GM12878 (cell line): ENCODE data around the gene LCP1. TPM values are rescaled to one million over a fixed set of nuclear protein-coding genes. Genes with fewer than 3 reads are reported as not detected.

ENCODE experiments used
- ATAC-seq: fragments of 200-7000 bp; cut with Tn5 transposase; 3 replicates; pipeline ENCODE4 v1.9.1; 2020; ENCODE audit warnings: mild to moderate bottlenecking, moderate library complexity
- BruUV-seq: library from RNA; stranded (reverse); fragments of 400-500 nt; replicated peaks from 2 replicates; lab custom pipeline; 2021; lab: Mats Ljungman, UMichigan
- CTCF ChIA-PET: fragments of 300-600 bp; sonication (Branson Sonifier 250); formaldehyde crosslinking; extraction: SDS; loops from one replicate; lab custom pipeline; 2021; ENCODE audit warnings: inconsistent platforms; lab: Yijun Ruan, JAX
- POLR2A ChIA-PET: fragments of 350-600 bp; formaldehyde crosslinking; extraction: SDS; loops from one replicate; lab custom pipeline; 2021; ENCODE audit warnings: inconsistent platforms; lab: Charles Lee
- RAD21 ChIA-PET: fragments of 300-600 bp; sonication (Branson Sonifier 250); formaldehyde crosslinking; loops from one replicate; lab custom pipeline; 2023; ENCODE audit warnings: antibody characterized with exemption; ENCODE audit not compliant: unreplicated experiment; lab: Charles Lee
- SMC1A ChIA-PET: fragments of 300-600 bp; sonication (Branson Sonifier 250); formaldehyde crosslinking; loops from one replicate; lab custom pipeline; 2023; ENCODE audit not compliant: unreplicated experiment, uncharacterized antibody; lab: Charles Lee
- DNase-seq: peaks from one replicate; pipeline ENCODE4 v3.0.0-alpha.2; 2011; ENCODE audit warnings: low read depth, low spot score
- FAIRE-seq: peaks from 3 replicates; lab custom pipeline; 2011; peaks lifted over from hg19 to GRCh38; lab: Jason Lieb, UNC
- H2AFZ ChIP-seq: 2 replicates; pipeline ENCODE4 v1.6.0; 2011; ENCODE audit warnings: low read depth, low read length, control low read depth; ENCODE audit not compliant: control insufficient read depth
- H3K27ac ChIP-seq: 2 replicates; pipeline ENCODE4 v1.5.1; 2011; ENCODE audit warnings: control low read depth; ENCODE audit not compliant: control insufficient read depth, insufficient read depth
- H3K27me3 ChIP-seq, 2 experiments: replicated peaks in 1 of 2; 2 replicates each; pipeline versions ENCODE4 v1.6.0 to v1.6.1; 2011; ENCODE audit warnings: low read length in 1 of 2; ENCODE audit not compliant: control insufficient read depth in 2 of 2, insufficient read depth in 2 of 2
- H3K36me3 ChIP-seq, 2 experiments: 2 replicates each; pipeline ENCODE4 v1.5.1; 2011; ENCODE audit warnings: low read length in 1 of 2; ENCODE audit not compliant: control insufficient read depth in 2 of 2, insufficient read depth in 2 of 2
- H3K4me1 ChIP-seq: 2 replicates; pipeline ENCODE4 v1.6.1; 2011; ENCODE audit warnings: mild to moderate bottlenecking, low read length, moderate library complexity, mixed read lengths; ENCODE audit not compliant: control insufficient read depth, insufficient read depth
- H3K4me2 ChIP-seq: 2 replicates; pipeline ENCODE4 v1.6.0; 2011; ENCODE audit warnings: control low read depth; ENCODE audit not compliant: control insufficient read depth, insufficient read depth
- H3K4me3 ChIP-seq: fragments of 200-600 bp; sonication (generic); 2 replicates; pipeline ENCODE4 v1.5.1; 2016
- H3K79me2 ChIP-seq: 2 replicates; pipeline ENCODE4 v1.6.0; 2011; ENCODE audit warnings: low read length; ENCODE audit not compliant: control insufficient read depth, insufficient read depth
- H3K9ac ChIP-seq: 2 replicates; pipeline ENCODE4 v1.8.0; 2011; ENCODE audit warnings: low read length, control low read depth, mixed read lengths; ENCODE audit not compliant: control insufficient read depth, insufficient read depth
- H3K9me3 ChIP-seq: replicated peaks from 3 replicates; pipeline ENCODE4 v1.5.1; 2011; ENCODE audit warnings: mild to moderate bottlenecking, low read length; ENCODE audit not compliant: control insufficient read depth, insufficient read depth
- H4K20me1 ChIP-seq: 2 replicates; pipeline ENCODE4 v1.6.0; 2011; ENCODE audit not compliant: control insufficient read depth, insufficient read depth
- CHD1 ChIP-seq: IDR thresholded peaks from 2 replicates; pipeline ENCODE4 v1.6.1; 2012; ENCODE audit warnings: low read depth, low read length, improper control_type of control experiment
- CREB1 ChIP-seq: IDR thresholded peaks from 2 replicates; pipeline ENCODE4 v1.6.1; 2012; ENCODE audit warnings: low read depth, mild to moderate bottlenecking, inconsistent platforms
- CREM ChIP-seq: IDR thresholded peaks from 2 replicates; pipeline ENCODE4 v1.6.1; 2014; ENCODE audit warnings: antibody characterized with exemption, low read depth
- DPF2 ChIP-seq: fragments of 450-650 bp; IDR thresholded peaks from 2 replicates; pipeline ENCODE4 v1.6.1; 2017; ENCODE audit warnings: mild to moderate bottlenecking
- IKZF1 ChIP-seq: fragments of 450-650 bp; conservative IDR thresholded peaks from 2 replicates; pipeline ENCODE4 v1.6.1; 2017; ENCODE audit warnings: antibody characterized with exemption, mild to moderate bottlenecking
- ZBTB11 ChIP-seq: fragments of 450-650 bp; formaldehyde crosslinking; IDR thresholded peaks from 2 replicates; pipeline ENCODE4 v1.5.0; 2022; ENCODE audit warnings: mild to moderate bottlenecking, missing genetic modification characterization
- WGBS: methylation state at CpG from one replicate; pipeline ENCODE4 v1.1.6; 2016; ENCODE audit warnings: low lambda C conversion rate; ENCODE audit not compliant: insufficient replicate concordance, insufficient coverage; ENCODE audit errors: missing lambda C conversion rate; 5-methylcytosine and 5-hydroxymethylcytosine counted together
- in situ Hi-C: fragments of 300-500 bp; cut with MboI; formaldehyde crosslinking; loops from 9 replicates; pipeline ENCODE4 v1.14.3; 2018; ENCODE audit warnings: mixed read lengths
- intact Hi-C: fragments of 100-400 bp; cut with micrococcal nuclease; formaldehyde crosslinking; loops from one replicate; pipeline ENCODE4 v1.14.2; 2022; ENCODE audit not compliant: unreplicated experiment
- polyA plus RNA-seq, 11 experiments: library from polyadenylated mRNA; depleted of rRNA in 4 of 11; unstranded in 6 of 11; stranded (reverse) in 5 of 11; fragments of >200 nt; fragmentation: Nextera tagmentation in 4 of 11; fragmentation: Illumina TruSeq in 1 of 11; extraction: Ambion mirVana in 4 of 11; extraction: Trizol in 1 of 11; gene quantifications; 1 replicate in 1 of 11; 2 replicates in 10 of 11; pipeline versions ENCODE4 v1.2.1 to v1.2.3, GENCODE V29; 2011 to 2016; ENCODE audit warnings: inconsistent platforms in 2 of 11, missing spikeins in 2 of 11, low read depth in 1 of 11
- total RNA-seq, 4 experiments: library from RNA; depleted of rRNA in 3 of 4; stranded (reverse); fragments of >200 nt in 3 of 4; fragmentation: Illumina TruSeq in 1 of 4; extraction: Trizol in 1 of 4; gene quantifications; 2 replicates each; pipeline versions ENCODE4 v1.2.1 to v1.2.3, GENCODE V29; 2013 to 2021

The LCP1 gene
- total and polyA plus RNA-seq, 10 of the 15 experiments (the other 5 are each of a cell fraction or from before 2014, with no cell fraction given): 775 to 2,201 (median 1,556) TPM

- TF ChIP-seq ZBTB11 (CRISPR knock-in tag): no peak
- 0 out of 2 replicates have a peak, but pooled peaks have one; percentile 21 for TF ChIP-seq DPF2
- TF ChIP-seq IKZF1: peak; percentile 50
- no peak for TF ChIP-seq CREB1
Observed at GRCh38 chr13:46211483-46212351, 29.7 kb upstream of the LCP1 start, which contains the start of gene LRRC63 (continued).

- intact Hi-C loops (no loop called here), in situ Hi-C loops (no loop called here)
- no peaks in the 10 kb centered on the region; the same call in 2 of the 3 replicates for H3K9me3 ChIP-seq
- no peaks in the 10 kb centered on the region for H3K79me2 ChIP-seq
- peak overlapping the region; percentile 72 for H3K4me3 ChIP-seq
- TSS peak; percentile 69 for BruUV-seq
- RAD21 ChIA-PET: no interaction called here
- peaks cover 4% of the 10 kb centered on the region; the same call in 1 of the 2 replicates for H3K4me1 ChIP-seq
- peak overlapping the region; percentile 100 for H3K4me2 ChIP-seq
- peak overlapping the region; percentile 72 for H3K9ac ChIP-seq
- TF ChIP-seq CREB1 (peak; percentile 87), CREM (peak; percentile 73), CHD1 (no peak)
- no peaks in the 10 kb centered on the region for H4K20me1 ChIP-seq
- POLR2A ChIA-PET: interaction anchor here (1.3 kb wide), 1 partner anchor 12 kb away, joined by 3 read pairs; no protein-coding TSS in a partner anchor
- DNase-seq: no peak
- FAIRE-seq: no peak
- no peak overlapping the region for H3K27ac ChIP-seq
- H3K27me3 ChIP-seq: no peaks in the 10 kb centered on the region
- SMC1A ChIA-PET: interaction anchor here (0.8 to 1.4 kb wide), 3 partner anchors 12 to 68 kb away, joined by 3 to 4 read pairs (median 3); no protein-coding TSS in a partner anchor
- ATAC-seq: peak; percentile 30
- under 1% methylated on average over 9 of the region's 9 CpGs for WGBS
- H3K36me3 ChIP-seq: no peaks in the 10 kb centered on the region
- CTCF ChIA-PET: interaction anchor here (1.5 kb wide), 1 partner anchor 11 kb away, joined by 4 read pairs; no protein-coding TSS in a partner anchor
- peak overlapping the region; percentile 99 for H2AFZ ChIP-seq
Observed at GRCh38 chr13:46211116-46211482, 29.1 kb upstream of the LCP1 start.
